ENCODE results near the gene MESP1. TPM values are rescaled to one million over a fixed set of nuclear protein-coding genes. Genes with fewer than 3 reads are reported as not detected.

Gene MESP1
- total RNA-seq, 1 experiment from 2014 or later: 8.8 TPM

DNA sequence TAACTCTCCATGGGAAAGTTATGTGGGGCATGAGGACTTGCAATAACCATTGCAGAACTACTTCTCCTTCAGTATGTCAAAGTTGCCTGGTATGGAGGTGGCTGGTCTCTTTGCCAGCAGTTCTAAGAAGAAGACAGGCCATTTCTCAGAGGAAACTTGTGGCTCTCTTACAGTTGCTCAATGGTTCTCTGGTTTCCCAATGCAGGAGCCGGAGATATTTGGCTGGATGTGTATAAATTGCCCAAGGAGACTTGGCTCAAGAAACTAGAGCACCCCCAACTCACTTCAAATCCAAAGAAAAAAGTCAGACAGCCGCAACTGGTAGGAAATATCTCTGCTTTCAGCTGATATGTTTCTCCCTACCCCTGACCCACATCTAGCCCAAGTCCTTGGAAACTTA is 36.3 kb downstream of the MESP1 start:
- ATAC-seq: no peak
- intact Hi-C loops (cut with micrococcal nuclease): no loop called here
- Histone ChIP-seq H3K36me3 (ENCODE audit: control insufficient read depth in 1 of 2, insufficient read depth in 2 of 2, low read length in 2 of 2) (no peaks in the 10 kb centered on the region), H3K27me3 (ENCODE audit: insufficient read depth, low read length) (no peaks in the 10 kb centered on the region), H3K9me2 (ENCODE audit: insufficient read depth) (no peaks in the 10 kb centered on the region), H4K20me1 (ENCODE audit: insufficient read depth) (no peaks in the 10 kb centered on the region), H3K27ac (ENCODE audit: low read depth, low read length) (no peak overlapping the region), H3K4me1 (ENCODE audit: control insufficient read depth in 1 of 2, insufficient read depth in 2 of 2, low read length in 2 of 2) (no peaks in the 10 kb centered on the region), H3K9me3 (ENCODE audit: control insufficient read depth in 1 of 2, insufficient read depth in 1 of 2, low read depth in 1 of 2, low read length in 2 of 2) (no peaks in the 10 kb centered on the region), H3K79me2 (ENCODE audit: insufficient read depth, low read length) (no peaks in the 10 kb centered on the region), H3K4me3 (replicated peaks in 1 of 2; ENCODE audit: low read depth in 1 of 2, low read length in 2 of 2) (no peak overlapping the region), H2AFZ (ENCODE audit: low read depth, low read length, poor library complexity, severe bottlenecking) (no peak overlapping the region), H3K9ac (ENCODE audit: low read length) (no peak overlapping the region), H3K4me2 (ENCODE audit: low read length) (no peak overlapping the region)
- ChIA-PET RAD21 (ENCODE audit: low non-redundant PET in 1 of 2, low total read pairs in 2 of 2, uncharacterized antibody in 2 of 2, unreplicated experiment in 2 of 2) (no interaction called here), POLR2A (no interaction called here), CTCF (no interaction called here)
- TF ChIP-seq, protein P1, sequence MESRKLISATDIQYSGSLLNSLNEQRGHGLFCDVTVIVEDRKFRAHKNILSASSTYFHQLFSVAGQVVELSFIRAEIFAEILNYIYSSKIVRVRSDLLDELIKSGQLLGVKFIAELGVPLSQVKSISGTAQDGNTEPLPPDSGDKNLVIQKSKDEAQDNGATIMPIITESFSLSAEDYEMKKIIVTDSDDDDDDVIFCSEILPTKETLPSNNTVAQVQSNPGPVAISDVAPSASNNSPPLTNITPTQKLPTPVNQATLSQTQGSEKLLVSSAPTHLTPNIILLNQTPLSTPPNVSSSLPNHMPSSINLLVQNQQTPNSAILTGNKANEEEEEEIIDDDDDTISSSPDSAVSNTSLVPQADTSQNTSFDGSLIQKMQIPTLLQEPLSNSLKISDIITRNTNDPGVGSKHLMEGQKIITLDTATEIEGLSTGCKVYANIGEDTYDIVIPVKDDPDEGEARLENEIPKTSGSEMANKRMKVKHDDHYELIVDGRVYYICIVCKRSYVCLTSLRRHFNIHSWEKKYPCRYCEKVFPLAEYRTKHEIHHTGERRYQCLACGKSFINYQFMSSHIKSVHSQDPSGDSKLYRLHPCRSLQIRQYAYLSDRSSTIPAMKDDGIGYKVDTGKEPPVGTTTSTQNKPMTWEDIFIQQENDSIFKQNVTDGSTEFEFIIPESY (IDR thresholded peaks at IDR 0.05; ENCODE audit: extremely low read depth, insufficient replicate concordance, low read length): no peak
- TF ChIP-seq CBX3 (IDR thresholded peaks at IDR 0.05; ENCODE audit: low read depth): no peak
- TF ChIP-seq ZNF274 (IDR thresholded peaks at IDR 0.05; ENCODE audit: low read depth, low read length): no peak
- TF ChIP-seq, protein P2, sequence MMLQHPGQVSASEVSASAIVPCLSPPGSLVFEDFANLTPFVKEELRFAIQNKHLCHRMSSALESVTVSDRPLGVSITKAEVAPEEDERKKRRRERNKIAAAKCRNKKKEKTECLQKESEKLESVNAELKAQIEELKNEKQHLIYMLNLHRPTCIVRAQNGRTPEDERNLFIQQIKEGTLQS (IDR thresholded peaks at IDR 0.05): no peak
- no peak for TF ChIP-seq RAD21 (IDR thresholded peaks at IDR 0.05; ENCODE audit: low read depth)
- no peak for TF ChIP-seq POLR2A (IDR thresholded peaks at IDR 0.05; ENCODE audit: borderline replicate concordance, extremely low read depth, insufficient read depth, insufficient read length)
- no peak for TF ChIP-seq TCF7L2 (IDR thresholded peaks at IDR 0.05; ENCODE audit: borderline replicate concordance, extremely low read depth, insufficient read depth, insufficient read length)
- TF ChIP-seq SRF (IDR thresholded peaks at IDR 0.05; ENCODE audit: low read depth): no peak
- no peak for TF ChIP-seq ELF1 (IDR thresholded peaks at IDR 0.05; ENCODE audit: borderline replicate concordance, low read depth)
- no peak for TF ChIP-seq SIN3A (IDR thresholded peaks at IDR 0.05; ENCODE audit: low read depth)
- no peak for TF ChIP-seq CEBPB (IDR thresholded peaks at IDR 0.05; ENCODE audit: low read depth)
- no peak for DNase-seq (ENCODE audit: low read depth, low spot score)
- BruUV-seq (replicated peaks): no TSS peak
